ENCODE results near the gene IL17D.

- no peak for TF ChIP-seq CTCF (IDR thresholded peaks at IDR 0.05; ENCODE audit: borderline replicate concordance, extremely low read depth, low read length, poor library complexity, severe bottlenecking)
- TF ChIP-seq EZH2 (IDR thresholded peaks at IDR 0.05; ENCODE audit: borderline replicate concordance, low read depth, low read length, severe bottlenecking) = no peak
Measured at GRCh38 chr13:20671789-20672188, 31.7 kb upstream of the IL17D start.

Measured in DND-41 (cell line).